ENCODE results near the gene NKAIN1. TPM values are rescaled to one million over a fixed set of nuclear protein-coding genes. Genes with fewer than 3 reads are reported as not detected.
"Not testable (repeated sequence)": the region's sequence is repeated elsewhere in the genome, so short reads cannot be mapped to it uniquely, and the experiment has no call there.

NKAIN1 gene
- total RNA-seq, 1 donor from 2014 or later = 9.4 TPM

GRCh38 chr1:31264790-31265386 lies 25.2 kb upstream of the NKAIN1 start:
- Mint-ChIP-seq H3K27ac (no peak overlapping the region), H3K4me3 (no peak overlapping the region), H3K4me1 (no peaks in the 10 kb centered on the region), H3K36me3 (peaks cover 30% of the 10 kb centered on the region), H3K27me3 (ENCODE audit: low read depth) (no peaks in the 10 kb centered on the region), H3K9me3 (no peaks in the 10 kb centered on the region)
- DNase-seq (ENCODE audit: low spot score in 2 of 2, unreplicated experiment in 2 of 2) = no peak
- TF ChIP-seq CTCF (IDR thresholded peaks at IDR 0.05; ENCODE audit: unreplicated experiment) = no peak

DNA sequence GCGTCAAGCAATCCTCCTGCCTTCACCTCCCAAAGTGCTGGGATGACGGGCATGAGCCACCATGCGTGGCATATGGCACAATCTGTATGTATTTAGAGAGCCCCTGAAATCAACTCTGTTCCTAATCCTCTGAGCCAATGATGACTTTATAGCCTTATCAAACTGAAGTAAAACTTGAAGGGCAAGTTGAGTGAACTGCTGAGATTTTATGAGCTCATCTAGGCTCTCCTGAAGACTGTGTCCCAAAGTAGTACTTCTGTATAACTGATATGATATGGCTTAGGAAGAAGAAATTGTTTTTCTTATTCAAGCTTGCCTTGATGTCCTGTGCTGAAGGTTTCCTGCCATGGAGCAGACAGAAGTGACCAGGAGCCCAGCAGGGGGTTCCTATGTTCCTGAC lies 23.7 kb upstream of the NKAIN1 start:
- no peak for TF ChIP-seq CTCF (IDR thresholded peaks at IDR 0.05; ENCODE audit: unreplicated experiment)
- H3K4me1 Mint-ChIP-seq = no peaks in the 10 kb centered on the region
- H3K27me3 Mint-ChIP-seq (ENCODE audit: low read depth) = no peaks in the 10 kb centered on the region
- H3K27ac Mint-ChIP-seq = peak overlapping the region; percentile 47
- H3K9me3 Mint-ChIP-seq = no peaks in the 10 kb centered on the region
- no peak for DNase-seq (ENCODE audit: low spot score in 2 of 2, unreplicated experiment in 2 of 2)
- no peak overlapping the region for H3K4me3 Mint-ChIP-seq
- peaks cover 26% of the 10 kb centered on the region for H3K36me3 Mint-ChIP-seq

DNA sequence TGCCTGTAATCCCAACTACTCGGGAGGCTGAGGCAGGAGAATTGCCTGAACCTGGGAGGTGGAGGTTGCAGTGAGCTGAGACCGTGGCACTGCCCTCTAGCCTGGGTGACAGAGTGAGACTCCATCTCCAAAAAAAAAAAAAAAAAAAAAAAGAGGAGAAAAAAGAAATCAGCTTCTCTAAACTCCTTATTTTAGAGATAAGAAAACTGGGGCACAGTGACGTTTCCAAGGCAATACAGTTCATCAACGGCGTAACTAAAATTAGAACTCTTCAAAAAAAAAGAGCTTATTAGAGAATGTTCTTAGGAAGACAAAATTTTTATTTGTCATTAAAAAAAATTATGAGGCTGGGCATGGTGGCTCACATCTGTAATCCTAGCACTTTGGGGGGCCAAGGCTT lies 22.7 kb upstream of the NKAIN1 start:
- H3K9me3 Mint-ChIP-seq, H3K4me1 Mint-ChIP-seq: not testable (repeated sequence)
- peaks cover 31% of the 10 kb centered on the region for H3K36me3 Mint-ChIP-seq

GRCh38 chr1:31261916-31262315 lies 22.2 kb upstream of the NKAIN1 start:
- no peaks in the 10 kb centered on the region for H3K9me3 Mint-ChIP-seq
- DNase-seq (ENCODE audit: low spot score in 2 of 2, unreplicated experiment in 2 of 2) = no peak
- peaks cover 30% of the 10 kb centered on the region for H3K36me3 Mint-ChIP-seq
- no peaks in the 10 kb centered on the region for H3K27me3 Mint-ChIP-seq (ENCODE audit: low read depth)
- H3K27ac Mint-ChIP-seq = no peak overlapping the region
- no peak overlapping the region for H3K4me3 Mint-ChIP-seq
- TF ChIP-seq CTCF (IDR thresholded peaks at IDR 0.05; ENCODE audit: unreplicated experiment) = no peak
- H3K4me1 Mint-ChIP-seq = no peaks in the 10 kb centered on the region

More for the DNA sequence above, 22.7 kb upstream of the NKAIN1 start:
- not testable (repeated sequence) for H3K4me3 Mint-ChIP-seq; H3K27ac Mint-ChIP-seq; DNase-seq (ENCODE audit: low spot score in 2 of 2, unreplicated experiment in 2 of 2); H3K27me3 Mint-ChIP-seq (ENCODE audit: low read depth)

DNA sequence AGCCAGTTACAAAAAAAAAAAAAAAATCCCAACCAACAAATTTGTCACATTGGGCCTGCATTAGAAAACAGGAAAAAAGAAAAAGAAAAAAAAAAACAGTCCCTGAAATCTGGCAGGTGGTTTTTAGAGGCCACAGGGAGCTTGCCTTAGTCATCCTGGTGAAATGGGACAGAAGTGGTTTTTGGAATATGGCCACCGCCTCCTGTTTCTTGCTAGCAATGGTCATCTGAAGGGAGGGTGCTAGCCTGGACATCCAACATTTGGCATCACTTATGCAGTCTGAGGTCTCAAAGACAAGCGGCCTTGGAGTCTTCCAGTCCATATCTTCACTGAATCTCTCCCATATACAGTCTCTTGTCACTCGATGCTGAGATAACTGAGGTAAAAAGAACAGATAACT lies 20.1 kb upstream of the NKAIN1 start:
- Mint-ChIP-seq H3K4me1 (no peaks in the 10 kb centered on the region), H3K27me3 (ENCODE audit: low read depth) (no peaks in the 10 kb centered on the region), H3K27ac (no peak overlapping the region), H3K9me3 (no peaks in the 10 kb centered on the region), H3K36me3 (peaks cover 24% of the 10 kb centered on the region), H3K4me3 (no peak overlapping the region)
- TF ChIP-seq CTCF (IDR thresholded peaks at IDR 0.05; ENCODE audit: unreplicated experiment) = no peak
- no peak for DNase-seq (ENCODE audit: low spot score in 2 of 2, unreplicated experiment in 2 of 2)

DNA sequence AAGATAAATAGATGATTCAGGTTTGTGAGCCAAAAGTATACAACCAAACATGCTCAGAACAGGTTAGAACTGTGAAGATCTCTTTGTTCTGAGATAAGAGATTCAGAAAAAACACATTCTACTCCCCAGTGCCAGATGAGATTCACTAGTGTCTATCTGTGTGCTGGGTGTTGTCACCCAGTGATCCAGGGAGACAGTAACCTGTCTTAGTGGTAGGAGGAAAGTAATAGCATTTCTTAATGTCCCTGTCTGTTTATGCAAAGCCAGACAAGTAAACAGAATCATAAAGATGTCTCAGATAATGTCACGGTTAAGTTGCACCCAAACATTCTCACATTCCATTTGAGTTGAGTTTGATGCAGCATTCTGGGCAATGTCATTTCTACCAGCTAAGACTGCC lies 18.9 kb upstream of the NKAIN1 start:
- H3K4me1 Mint-ChIP-seq = no peaks in the 10 kb centered on the region
- DNase-seq (ENCODE audit: low spot score in 2 of 2, unreplicated experiment in 2 of 2) = no peak
- H3K36me3 Mint-ChIP-seq = peaks cover 22% of the 10 kb centered on the region
- H3K4me3 Mint-ChIP-seq = no peak overlapping the region
- no peak for TF ChIP-seq CTCF (IDR thresholded peaks at IDR 0.05; ENCODE audit: unreplicated experiment)
- H3K27ac Mint-ChIP-seq = no peak overlapping the region
- no peaks in the 10 kb centered on the region for H3K27me3 Mint-ChIP-seq (ENCODE audit: low read depth)
- H3K9me3 Mint-ChIP-seq = no peaks in the 10 kb centered on the region
